Endothelial cell (in vitro differentiated cells): Measurements from ENCODE around the gene PRKCH. TPM values are rescaled to one million over a fixed set of nuclear protein-coding genes. Genes with fewer than 3 reads are reported as not detected.

ENCODE experiments used
- DNase-seq: peaks from one replicate; pipeline ENCODE4 v3.0.0; 2021; ENCODE audit warnings: low spot score
- H3K27ac Mint-ChIP-seq: one replicate; pipeline ENCODE4 v1.8.0; 2021; ENCODE audit warnings: mixed read lengths, inconsistent platforms; ENCODE audit not compliant: unreplicated experiment
- H3K27me3 Mint-ChIP-seq: one replicate; pipeline ENCODE4 v1.8.0; 2021; ENCODE audit warnings: mild to moderate bottlenecking, moderate library complexity, mixed read lengths, inconsistent platforms; ENCODE audit not compliant: unreplicated experiment
- H3K36me3 Mint-ChIP-seq: one replicate; pipeline ENCODE4 v1.8.0; 2021; ENCODE audit warnings: mild to moderate bottlenecking, low read depth, mixed read lengths, inconsistent platforms; ENCODE audit not compliant: unreplicated experiment
- H3K4me1 Mint-ChIP-seq: one replicate; pipeline ENCODE4 v1.8.0; 2021; ENCODE audit warnings: mild to moderate bottlenecking, mixed read lengths, inconsistent platforms; ENCODE audit not compliant: unreplicated experiment
- H3K4me3 Mint-ChIP-seq: one replicate; pipeline ENCODE4 v1.8.0; 2021; ENCODE audit warnings: mild to moderate bottlenecking, mixed read lengths, inconsistent platforms; ENCODE audit not compliant: unreplicated experiment
- H3K9me3 Mint-ChIP-seq: one replicate; pipeline ENCODE4 v1.8.0; 2021; ENCODE audit warnings: mixed read lengths, inconsistent platforms; ENCODE audit not compliant: unreplicated experiment
- total RNA-seq: library from RNA; stranded (reverse); fragmentation: NEBNext Ultra II Directional; extraction: Animal tissue kit (Norgen Biotek cat#: 25700); gene quantifications from one replicate; pipeline ENCODE4 v1.2.1, GENCODE V29; 2021; ENCODE audit not compliant: unreplicated experiment
- TF ChIP-seq, protein P1 (sequence below): fragments of 200-600 bp; sonication (generic); IDR thresholded peaks from one replicate; pipeline ENCODE4 v1.5.0; 2021; ENCODE audit warnings: antibody characterized with exemption; ENCODE audit not compliant: unreplicated experiment

The PRKCH gene
- total RNA-seq, 1 donor from 2014 or later = 42.5 TPM

DNA sequence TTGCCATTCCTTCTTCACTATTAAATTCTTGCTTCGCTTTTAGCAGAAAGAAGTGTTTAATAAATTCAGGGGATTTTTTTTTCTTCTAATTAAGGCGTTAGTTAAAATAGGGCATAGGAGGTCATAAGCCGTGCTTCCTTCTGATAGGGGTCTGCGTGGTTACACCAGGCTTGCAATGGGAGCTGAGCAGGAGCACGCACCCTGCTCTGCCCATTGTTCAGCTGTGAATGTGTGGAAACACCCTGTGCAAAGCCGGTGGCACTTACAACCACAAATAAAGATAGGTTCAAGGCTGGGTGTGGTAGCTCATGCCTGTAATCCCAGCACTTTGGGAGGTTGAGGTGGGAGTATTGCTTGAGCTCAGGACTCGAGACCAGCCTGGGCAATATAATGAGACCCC is 162.1 kb downstream of the PRKCH start:
- DNase-seq = no peak
- TF ChIP-seq, protein P1, sequence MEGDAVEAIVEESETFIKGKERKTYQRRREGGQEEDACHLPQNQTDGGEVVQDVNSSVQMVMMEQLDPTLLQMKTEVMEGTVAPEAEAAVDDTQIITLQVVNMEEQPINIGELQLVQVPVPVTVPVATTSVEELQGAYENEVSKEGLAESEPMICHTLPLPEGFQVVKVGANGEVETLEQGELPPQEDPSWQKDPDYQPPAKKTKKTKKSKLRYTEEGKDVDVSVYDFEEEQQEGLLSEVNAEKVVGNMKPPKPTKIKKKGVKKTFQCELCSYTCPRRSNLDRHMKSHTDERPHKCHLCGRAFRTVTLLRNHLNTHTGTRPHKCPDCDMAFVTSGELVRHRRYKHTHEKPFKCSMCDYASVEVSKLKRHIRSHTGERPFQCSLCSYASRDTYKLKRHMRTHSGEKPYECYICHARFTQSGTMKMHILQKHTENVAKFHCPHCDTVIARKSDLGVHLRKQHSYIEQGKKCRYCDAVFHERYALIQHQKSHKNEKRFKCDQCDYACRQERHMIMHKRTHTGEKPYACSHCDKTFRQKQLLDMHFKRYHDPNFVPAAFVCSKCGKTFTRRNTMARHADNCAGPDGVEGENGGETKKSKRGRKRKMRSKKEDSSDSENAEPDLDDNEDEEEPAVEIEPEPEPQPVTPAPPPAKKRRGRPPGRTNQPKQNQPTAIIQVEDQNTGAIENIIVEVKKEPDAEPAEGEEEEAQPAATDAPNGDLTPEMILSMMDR = no peak
- peaks cover 9% of the 10 kb centered on the region for H3K4me1 Mint-ChIP-seq
- peaks cover 7% of the 10 kb centered on the region for H3K27me3 Mint-ChIP-seq
- no peak overlapping the region for H3K4me3 Mint-ChIP-seq
- H3K9me3 Mint-ChIP-seq = no peaks in the 10 kb centered on the region
- H3K36me3 Mint-ChIP-seq = peaks cover 14% of the 10 kb centered on the region
- no peak overlapping the region for H3K27ac Mint-ChIP-seq

DNA sequence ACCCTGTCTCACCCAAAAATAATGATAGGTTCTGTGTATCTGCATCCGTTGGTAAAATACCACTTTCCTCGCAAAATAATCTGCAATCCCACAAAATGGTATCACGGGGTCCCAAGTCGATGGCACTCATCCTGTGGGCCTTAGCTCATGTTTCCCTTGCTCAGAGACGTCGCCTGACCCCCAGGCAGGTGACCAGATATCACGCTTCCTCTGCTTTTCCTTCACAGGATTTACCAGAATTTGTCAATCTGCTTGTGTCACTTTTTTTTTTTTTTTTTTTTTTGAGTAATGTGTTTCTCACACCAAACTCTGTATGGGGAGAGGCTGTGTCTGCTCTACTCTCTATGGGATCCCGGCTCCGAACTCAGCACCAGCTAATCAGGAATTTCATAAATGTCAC is 162.7 kb downstream of the PRKCH start:
- peaks cover 3% of the 10 kb centered on the region for H3K27me3 Mint-ChIP-seq
- no peaks in the 10 kb centered on the region for H3K9me3 Mint-ChIP-seq
- H3K4me3 Mint-ChIP-seq = no peak overlapping the region
- no peak for DNase-seq
- H3K27ac Mint-ChIP-seq = no peak overlapping the region
- peaks cover 6% of the 10 kb centered on the region for H3K4me1 Mint-ChIP-seq
- peaks cover 14% of the 10 kb centered on the region for H3K36me3 Mint-ChIP-seq
- TF ChIP-seq, protein P1 = no peak

DNA sequence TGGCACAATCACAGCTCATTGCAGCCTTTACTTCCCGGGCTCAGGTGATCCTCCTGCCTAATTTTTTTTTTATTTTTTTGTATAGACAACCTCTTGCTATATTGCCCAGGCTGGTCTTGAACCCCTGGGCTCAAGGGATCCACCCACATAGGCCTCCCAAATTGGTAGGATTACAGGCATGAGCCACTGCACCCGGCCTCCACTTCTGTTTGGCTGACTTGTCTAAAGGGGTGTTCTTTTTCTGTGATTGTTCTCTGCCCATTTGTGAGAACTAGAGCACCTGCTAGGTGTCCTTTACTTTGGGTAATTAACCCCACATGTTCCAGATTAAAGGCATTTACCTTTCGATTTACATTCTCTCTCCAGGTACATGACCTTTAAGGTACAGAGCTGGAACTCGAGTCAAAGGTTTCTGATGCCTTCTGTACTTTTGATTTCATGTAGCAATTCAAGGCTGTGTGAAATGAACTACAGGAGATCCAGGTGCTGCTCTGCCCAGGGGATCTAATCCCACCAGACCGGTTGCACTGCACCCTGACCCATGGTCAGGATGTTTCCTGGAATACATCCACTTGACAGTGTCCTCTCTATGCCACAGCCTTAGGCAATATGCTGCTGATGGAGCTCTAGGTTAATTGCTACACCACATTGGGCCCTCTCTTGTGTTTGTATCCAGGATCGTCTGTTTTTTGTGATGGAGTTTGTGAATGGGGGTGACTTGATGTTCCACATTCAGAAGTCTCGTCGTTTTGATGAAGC is 163.6 kb downstream of the PRKCH start:
- Mint-ChIP-seq H3K4me1 (peaks cover 5% of the 10 kb centered on the region), H3K9me3 (no peaks in the 10 kb centered on the region)

DNA sequence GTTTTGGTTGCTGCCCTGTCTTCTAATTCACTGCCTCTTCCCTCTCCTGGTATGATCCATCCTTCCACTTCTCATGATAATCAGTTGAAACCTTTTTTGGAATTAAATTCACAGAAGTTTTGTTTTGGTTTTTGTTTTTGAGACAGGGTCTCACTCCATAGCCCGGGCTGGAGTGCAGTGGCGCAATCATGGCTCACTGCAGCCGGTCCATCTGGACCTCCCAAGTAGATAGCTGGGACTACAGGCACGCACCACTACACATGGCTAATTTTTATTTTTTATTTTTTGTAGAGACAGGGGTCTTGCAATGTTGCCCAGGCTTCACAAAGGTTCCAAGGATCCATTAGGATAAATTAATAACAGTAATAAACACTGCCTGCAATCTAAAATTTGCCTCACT is 164.3 kb downstream of the PRKCH start:
- no peak overlapping the region for H3K4me3 Mint-ChIP-seq
- no peak overlapping the region for H3K27ac Mint-ChIP-seq
- no peaks in the 10 kb centered on the region for H3K9me3 Mint-ChIP-seq
- H3K27me3 Mint-ChIP-seq = peaks cover 3% of the 10 kb centered on the region
- TF ChIP-seq, protein P1 = no peak
- DNase-seq = no peak
- peaks cover 14% of the 10 kb centered on the region for H3K36me3 Mint-ChIP-seq
- peaks cover 5% of the 10 kb centered on the region for H3K4me1 Mint-ChIP-seq

More for the DNA sequence above, 163.6 kb downstream of the PRKCH start:
- Mint-ChIP-seq H3K27me3 (peaks cover 3% of the 10 kb centered on the region), H3K4me3 (no peak overlapping the region), H3K27ac (no peak overlapping the region), H3K36me3 (peaks cover 14% of the 10 kb centered on the region)
- TF ChIP-seq, protein P1 = no peak
- DNase-seq = no peak

DNA sequence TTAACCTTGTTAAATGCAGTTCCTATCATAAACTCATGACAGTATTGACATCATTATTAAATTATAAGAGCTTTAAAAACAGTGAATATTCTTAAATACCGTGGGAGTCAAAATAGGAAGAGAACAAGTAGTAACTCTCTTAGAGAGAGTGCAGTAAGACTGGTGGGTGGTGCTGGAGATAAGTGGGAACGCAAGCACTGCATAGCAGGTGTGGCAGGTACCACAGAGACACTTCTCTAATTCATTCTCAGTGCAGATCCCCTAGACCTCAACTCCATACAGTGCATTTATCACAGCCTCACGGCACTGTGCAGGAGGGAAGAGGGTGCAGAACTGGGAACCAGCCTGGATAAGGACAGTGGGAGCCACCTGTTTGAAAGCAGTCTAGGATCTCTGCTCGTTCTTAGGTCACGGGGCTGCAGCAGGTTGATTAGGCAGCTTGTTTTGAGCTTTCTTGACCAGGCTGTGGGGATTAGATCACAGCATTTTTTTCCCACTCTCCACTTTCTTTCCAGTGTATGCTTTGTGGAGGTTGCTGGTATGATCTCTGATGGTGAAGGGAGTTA is 165.6 kb downstream of the PRKCH start:
- Mint-ChIP-seq H3K9me3 (no peaks in the 10 kb centered on the region), H3K36me3 (peaks cover 14% of the 10 kb centered on the region), H3K4me1 (peaks cover 5% of the 10 kb centered on the region), H3K27me3 (peaks cover 1% of the 10 kb centered on the region), H3K27ac (no peak overlapping the region), H3K4me3 (no peak overlapping the region)
- DNase-seq = no peak
- TF ChIP-seq, protein P1 = no peak
